NCI-H2196 treated with DMSO at 0.1 percent for 48 hours (cell line): ENCODE measurements around the gene RNU6-8.

Experiments
- DNase-seq: peaks from one replicate; lab custom pipeline; 2025; ENCODE audit not compliant: unreplicated experiment; lab: John Stamatoyannopoulos, UW

Gene RNU6-8

GRCh38 chr14:32202998-32203882 is at the start of gene RNU6-8:
Gene RNU6-8 (minus strand): TSS chr14:32203269.
- DNase-seq, result peak; percentile 78

DNA sequence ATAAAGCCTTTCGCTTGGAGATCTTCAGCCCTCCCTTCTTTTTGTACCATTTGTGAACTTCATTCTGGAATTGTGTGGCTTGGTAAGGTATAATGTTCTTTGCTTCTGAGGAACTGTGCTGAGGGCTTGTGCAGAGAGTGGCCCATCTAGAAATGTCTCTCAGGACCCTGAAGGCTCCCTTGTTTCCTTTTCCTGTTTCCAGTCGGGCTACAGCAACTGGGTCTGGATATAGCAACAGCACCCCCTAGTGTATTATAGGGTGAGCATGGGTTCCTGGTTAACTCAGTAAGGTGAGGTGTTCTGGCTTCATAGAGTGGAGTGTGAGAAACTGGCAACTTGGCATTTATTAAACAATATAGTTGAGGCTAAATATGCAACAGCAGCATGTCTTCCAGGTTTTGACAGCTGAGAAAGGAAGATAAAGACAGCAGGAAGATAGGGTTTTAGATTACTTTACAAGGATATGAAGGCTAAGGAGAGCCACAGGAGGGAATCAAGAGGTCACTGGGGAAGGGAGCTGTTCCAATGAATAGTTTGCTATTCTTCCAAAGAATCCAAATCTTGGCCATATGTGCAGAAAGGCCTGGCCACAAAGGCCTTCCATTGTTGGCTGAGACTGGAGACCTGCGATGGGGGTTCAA is 49.1 kb upstream of the RNU6-8 start:
- peak; percentile 54 for DNase-seq

DNA sequence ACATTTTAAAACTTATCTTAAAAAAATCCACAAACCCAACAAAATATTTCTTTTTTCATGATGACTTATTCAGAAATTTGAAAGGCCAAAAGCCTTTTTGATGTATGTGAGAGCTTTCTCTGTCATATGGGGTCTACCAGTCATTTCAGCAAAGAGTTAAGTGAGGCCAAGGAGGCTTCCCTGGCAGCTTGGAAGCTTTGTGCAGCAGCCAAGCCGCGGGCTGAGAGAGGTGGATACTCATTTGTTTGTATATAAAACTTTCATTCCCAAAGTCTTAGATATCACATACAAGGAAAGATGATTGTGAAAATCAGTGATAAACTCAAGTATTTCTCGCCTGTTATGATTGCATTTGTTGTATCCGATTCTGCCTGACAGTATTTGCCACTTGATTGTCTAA is 48.5 kb upstream of the RNU6-8 start:
- no peak for DNase-seq

- DNase-seq, result no peak
These were observed 47.6 kb upstream of the RNU6-8 start for GRCh38 chr14:32250681-32251080.

GRCh38 chr14:32249780-32250179 is 46.7 kb upstream of the RNU6-8 start:
- no peak for DNase-seq

DNA sequence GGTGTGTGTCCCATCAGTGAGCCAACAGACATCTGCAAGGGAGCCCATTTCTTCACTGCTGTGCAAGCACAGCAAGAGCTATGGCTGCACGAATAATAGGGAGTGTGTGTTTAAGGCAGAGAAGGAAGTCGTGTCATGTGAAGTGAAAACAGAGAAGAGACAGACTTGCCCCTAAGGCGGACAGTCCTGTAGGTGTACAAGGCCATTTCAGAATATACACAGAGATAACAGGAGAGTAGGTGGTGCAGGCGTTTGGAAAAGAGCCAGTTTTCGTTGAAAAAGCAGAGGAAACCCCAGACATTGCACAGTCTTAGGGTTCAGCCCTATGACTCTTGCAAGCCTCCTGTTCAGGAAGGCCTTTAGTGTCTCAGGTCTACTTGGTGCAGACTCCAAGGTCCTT is 46.3 kb upstream of the RNU6-8 start:
- DNase-seq, result no peak

GRCh38 chr14:32246751-32247150 is 43.7 kb upstream of the RNU6-8 start:
- no peak for DNase-seq

DNA sequence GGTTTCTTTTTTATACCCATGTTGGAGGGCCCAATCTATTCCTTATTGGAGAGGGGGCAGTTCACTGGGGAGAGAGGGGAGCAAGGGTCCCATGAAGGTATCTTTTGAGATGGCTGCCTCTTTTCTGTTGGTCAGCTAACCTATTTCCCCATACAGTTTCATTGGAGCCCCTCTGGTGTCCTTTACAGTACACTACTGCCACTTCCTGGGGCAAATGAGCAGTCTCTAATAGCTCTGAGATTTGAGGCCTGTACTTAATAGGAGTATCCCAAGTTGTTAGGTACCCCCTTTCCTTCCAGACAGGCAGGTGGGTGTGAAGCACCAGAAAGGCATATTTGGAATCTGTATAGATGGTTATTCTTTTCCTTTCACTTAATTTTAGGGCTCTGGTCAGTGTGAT is 41.3 kb upstream of the RNU6-8 start:
- no peak for DNase-seq

- no peak for DNase-seq
These were observed 30.2 kb upstream of the RNU6-8 start for GRCh38 chr14:32233260-32233659.

GRCh38 chr14:32232481-32232880 is 29.4 kb upstream of the RNU6-8 start:
- DNase-seq, result no peak

GRCh38 chr14:32230695-32231280 is 27.7 kb upstream of the RNU6-8 start:
- no peak for DNase-seq

GRCh38 chr14:32230181-32230580 is 27.1 kb upstream of the RNU6-8 start:
- no peak for DNase-seq

DNA sequence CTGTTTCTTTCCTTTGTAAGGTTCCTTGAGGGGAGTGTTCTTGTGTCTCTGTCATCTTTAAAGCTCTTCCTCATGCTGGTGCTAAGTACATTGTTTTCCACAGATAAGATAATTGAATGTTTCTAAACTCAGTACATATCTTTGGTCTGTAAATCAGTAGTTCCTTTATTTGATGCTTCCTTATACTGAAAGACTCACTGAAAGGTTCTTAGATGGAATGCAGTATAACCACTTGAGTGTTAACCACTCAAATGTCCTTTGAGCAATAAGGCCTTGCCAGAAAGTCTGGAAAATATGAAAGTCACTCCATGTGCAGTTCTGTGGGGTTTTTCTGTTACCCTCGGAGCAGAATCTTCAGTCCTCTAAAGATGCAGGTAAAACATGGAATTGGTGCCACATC is 23.0 kb upstream of the RNU6-8 start:
- no peak for DNase-seq

DNA sequence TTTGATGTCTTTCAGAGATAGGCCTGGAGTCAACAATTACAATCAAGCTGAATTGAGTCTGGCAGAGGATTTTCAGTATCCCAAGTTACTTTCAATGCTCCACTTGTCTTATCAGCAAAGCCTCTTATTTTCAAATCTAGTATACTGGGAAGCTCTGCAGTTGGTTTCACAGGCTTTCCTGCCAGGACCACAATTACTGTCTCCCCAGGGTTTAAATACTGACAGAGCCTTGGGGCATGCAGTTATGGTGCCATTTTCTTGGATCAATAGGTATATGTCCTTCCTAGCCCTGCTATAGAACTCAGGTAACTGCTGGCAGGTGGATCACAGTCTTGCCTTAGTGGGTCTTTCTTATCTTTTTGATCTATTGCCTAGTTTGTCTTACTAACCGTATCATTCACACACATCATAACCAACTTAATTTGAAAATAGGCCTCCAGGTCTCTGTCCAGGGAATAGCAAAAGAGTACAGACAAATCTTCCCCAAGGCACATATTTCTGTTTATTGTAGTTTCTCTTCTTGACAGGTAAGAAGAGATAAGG is 22.4 kb upstream of the RNU6-8 start:
- DNase-seq, result no peak

- DNase-seq, result peak; percentile 10
These were observed 21.8 kb upstream of the RNU6-8 start for GRCh38 chr14:32224737-32225377.

- peak; percentile 23 for DNase-seq
These were observed 14.2 kb upstream of the RNU6-8 start for GRCh38 chr14:32217301-32217700.

DNA sequence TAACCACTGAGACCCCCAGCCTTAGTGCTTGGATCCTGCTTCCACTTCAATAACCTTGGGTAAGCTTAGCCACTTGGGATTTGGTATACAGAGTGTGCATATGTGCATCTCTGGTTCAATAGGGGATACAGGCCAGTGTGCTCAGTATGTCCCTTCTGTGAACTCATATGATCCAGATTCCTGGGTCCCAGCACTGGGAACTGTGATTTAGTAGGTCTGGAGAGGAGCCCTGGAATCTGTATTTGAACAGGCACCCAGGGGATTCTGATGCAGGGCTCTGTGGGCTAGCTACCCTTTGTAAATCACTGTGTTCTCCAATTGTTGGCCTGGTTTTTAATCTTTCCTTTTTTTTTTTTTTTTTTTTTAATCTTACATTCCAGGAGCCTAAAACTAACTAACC is 9.8 kb upstream of the RNU6-8 start:
- DNase-seq, result no peak

GRCh38 chr14:32211068-32211404 is 8.0 kb upstream of the RNU6-8 start:
- DNase-seq, result no peak

DNA sequence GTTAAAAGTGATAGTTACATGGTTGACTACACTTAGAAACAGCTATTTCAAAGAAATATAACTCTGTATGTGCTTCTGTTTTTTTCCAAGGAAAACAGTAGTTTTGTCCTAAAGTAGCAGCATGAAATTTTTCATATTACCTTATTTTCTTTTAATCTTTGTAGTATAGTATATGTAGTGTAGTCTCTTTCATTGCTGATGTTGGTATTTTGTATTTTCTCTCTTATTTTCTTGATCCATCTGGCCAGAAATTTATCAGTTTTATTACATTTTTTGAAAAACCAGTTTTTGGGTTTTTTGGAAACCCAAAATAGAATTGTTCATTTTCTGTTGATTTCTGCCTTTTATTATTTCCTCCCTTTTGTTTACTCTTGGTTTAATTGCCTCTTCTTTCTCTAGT is 6.4 kb upstream of the RNU6-8 start:
- DNase-seq, result no peak

- no peak for DNase-seq
These were observed 5.4 kb upstream of the RNU6-8 start for GRCh38 chr14:32208490-32208889.

- DNase-seq, result no peak
These were observed 3.5 kb upstream of the RNU6-8 start for GRCh38 chr14:32206552-32206951.
